ENCODE data around the gene CHD8. TPM values are rescaled to one million over a fixed set of nuclear protein-coding genes. Genes with fewer than 3 reads are reported as not detected.

The CHD8 gene
- total RNA-seq, 4 donors from 2014 or later = 46.2 to 112 (median 78.4) TPM

DNA sequence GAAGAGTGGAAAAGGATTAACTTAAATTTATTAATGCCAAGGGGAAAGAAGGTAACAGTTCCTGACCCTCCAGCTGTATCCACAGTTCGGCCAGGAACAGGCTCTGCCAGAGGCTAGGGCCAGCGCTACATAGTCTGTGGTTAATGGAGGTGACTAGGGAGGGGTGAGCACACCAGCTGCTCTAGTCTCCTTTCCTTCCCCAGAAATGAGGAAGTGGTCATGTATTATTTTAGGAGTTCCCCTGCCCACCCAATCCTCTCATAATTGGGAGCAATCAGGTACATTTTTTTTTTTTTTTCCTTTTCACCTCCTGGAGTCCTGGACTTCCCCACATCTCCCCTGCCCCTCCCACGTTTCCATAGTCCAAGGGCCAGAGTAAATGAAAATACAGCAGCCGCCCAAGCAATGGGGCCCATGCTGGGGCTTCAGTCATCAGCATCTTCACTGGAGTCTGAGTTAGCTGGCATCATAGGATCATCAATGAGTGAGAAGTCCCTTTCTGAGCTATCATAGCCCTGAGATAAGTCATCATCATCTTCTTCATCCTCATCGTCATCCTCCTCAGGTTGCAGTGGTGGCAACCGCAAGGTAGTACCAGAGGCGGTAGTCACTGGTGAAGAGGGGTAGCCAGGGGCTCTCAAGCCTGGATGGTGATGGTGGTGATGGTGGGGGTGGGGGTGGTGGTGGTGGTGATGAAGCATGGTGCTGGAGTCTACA is 70.6 kb downstream of the CHD8 start:
- Histone ChIP-seq H3K9me3 (no peaks in the 10 kb centered on the region), H3K4me1 (peaks cover 0 to 14% (median 4%) of the 10 kb centered on the region in 4 donors), H3K4me3 (no peak overlapping the region), H3K36me3 (peaks cover 0 to 38% (median 0%) of the 10 kb centered on the region in 3 donors), H3K27me3 (no peaks in the 10 kb centered on the region), H3K27ac (peak overlapping the region; percentile 72 to 93 (median 80))
- DNase-seq = peak in 1 of 3 donors; percentile 36
- TF ChIP-seq, protein P1, sequence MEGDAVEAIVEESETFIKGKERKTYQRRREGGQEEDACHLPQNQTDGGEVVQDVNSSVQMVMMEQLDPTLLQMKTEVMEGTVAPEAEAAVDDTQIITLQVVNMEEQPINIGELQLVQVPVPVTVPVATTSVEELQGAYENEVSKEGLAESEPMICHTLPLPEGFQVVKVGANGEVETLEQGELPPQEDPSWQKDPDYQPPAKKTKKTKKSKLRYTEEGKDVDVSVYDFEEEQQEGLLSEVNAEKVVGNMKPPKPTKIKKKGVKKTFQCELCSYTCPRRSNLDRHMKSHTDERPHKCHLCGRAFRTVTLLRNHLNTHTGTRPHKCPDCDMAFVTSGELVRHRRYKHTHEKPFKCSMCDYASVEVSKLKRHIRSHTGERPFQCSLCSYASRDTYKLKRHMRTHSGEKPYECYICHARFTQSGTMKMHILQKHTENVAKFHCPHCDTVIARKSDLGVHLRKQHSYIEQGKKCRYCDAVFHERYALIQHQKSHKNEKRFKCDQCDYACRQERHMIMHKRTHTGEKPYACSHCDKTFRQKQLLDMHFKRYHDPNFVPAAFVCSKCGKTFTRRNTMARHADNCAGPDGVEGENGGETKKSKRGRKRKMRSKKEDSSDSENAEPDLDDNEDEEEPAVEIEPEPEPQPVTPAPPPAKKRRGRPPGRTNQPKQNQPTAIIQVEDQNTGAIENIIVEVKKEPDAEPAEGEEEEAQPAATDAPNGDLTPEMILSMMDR (IDR thresholded peaks at IDR 0.05) = no peak
- TF ChIP-seq POLR2A (IDR thresholded peaks at IDR 0.05) = no peak

DNA sequence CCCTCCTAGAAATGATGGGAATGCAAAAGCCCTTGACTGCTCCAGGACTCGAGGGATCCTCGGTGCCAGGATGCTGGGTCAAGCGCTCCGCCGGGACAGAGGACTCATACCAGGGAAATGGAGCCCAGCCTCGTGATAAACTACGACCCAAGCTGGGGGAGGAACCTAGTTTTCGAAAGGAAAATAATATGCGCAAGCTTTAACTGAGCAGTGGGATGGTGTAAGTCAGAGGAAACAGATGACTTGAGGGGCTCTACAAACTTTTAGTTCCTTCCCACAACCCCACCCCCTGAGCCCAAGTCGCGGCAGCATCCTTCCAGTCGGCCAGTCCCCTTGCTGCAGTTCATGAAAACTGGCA is 71.5 kb downstream of the CHD8 start:
- H3K27ac ChIP-seq = peak overlapping the region; percentile 72 to 93 (median 80)
- DNase-seq = peak in 1 of 3 donors; percentile 22
- TF ChIP-seq, protein P1 (IDR thresholded peaks at IDR 0.05) = no peak
- TF ChIP-seq POLR2A (IDR thresholded peaks at IDR 0.05) = no peak
- H3K9me3 ChIP-seq = no peaks in the 10 kb centered on the region
- peaks cover 0 to 29% (median 0%) of the 10 kb centered on the region in 3 donors for H3K36me3 ChIP-seq
- H3K27me3 ChIP-seq = no peaks in the 10 kb centered on the region
- H3K4me3 ChIP-seq = peak overlapping the region; percentile 63 to 83 (median 69)
- H3K4me1 ChIP-seq = peaks cover 0 to 14% (median 4%) of the 10 kb centered on the region in 4 donors

DNA sequence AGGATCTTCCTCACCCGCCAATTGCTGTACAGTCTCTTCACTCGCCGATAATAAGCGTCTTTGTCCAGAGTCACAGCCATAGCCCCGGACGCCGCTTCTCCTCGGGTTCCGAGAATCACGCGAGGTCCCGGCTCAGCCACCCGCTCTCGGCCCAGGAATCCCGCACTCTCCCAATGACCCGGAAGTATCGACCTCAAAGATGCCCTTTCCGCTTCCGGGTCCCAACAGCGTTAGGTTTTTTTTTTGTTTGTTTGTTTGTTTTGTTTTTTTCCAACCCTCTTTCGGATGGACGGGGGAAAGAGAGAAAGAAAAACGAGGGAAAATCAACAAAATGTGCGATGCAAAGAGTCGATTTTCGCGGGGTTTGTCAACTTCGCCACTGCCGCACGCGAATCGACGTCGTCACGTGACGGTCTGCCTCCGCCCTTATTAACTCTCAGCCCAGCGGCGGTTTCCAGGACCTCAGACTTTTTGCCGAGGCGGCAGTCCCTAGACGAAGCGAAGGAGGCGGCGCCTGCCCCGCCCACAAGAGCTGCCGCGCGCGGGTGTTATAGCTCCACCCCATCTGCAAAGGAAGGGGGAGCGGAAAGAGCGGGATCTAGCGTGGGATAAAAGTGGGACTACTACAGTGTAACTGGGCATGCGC is 72.0 kb downstream of the CHD8 start, which contains the start of gene SUPT16H:
Gene SUPT16H (minus strand): TSS at position 172 of the 646 bp plus-strand sequence. CDS start 92 bp downstream, at position 80.
- peaks cover 0 to 14% (median 4%) of the 10 kb centered on the region in 4 donors for H3K4me1 ChIP-seq
- H3K36me3 ChIP-seq = peaks cover 0 to 24% (median 0%) of the 10 kb centered on the region in 3 donors
- DNase-seq = peak; percentile 95 to 98 (median 95)
- H3K9me3 ChIP-seq = no peaks in the 10 kb centered on the region
- peak; percentile 46 to 48 for TF ChIP-seq POLR2A (IDR thresholded peaks at IDR 0.05)
- TF ChIP-seq, protein P1 (IDR thresholded peaks at IDR 0.05) = no peak
- H3K27ac ChIP-seq = peak within 1 kb of the TSS; percentile 72 to 93 (median 80)
- peak within 1 kb of the TSS; percentile 63 to 83 (median 69) for H3K4me3 ChIP-seq
- H3K27me3 ChIP-seq = no peaks in the 10 kb centered on the region

DNA sequence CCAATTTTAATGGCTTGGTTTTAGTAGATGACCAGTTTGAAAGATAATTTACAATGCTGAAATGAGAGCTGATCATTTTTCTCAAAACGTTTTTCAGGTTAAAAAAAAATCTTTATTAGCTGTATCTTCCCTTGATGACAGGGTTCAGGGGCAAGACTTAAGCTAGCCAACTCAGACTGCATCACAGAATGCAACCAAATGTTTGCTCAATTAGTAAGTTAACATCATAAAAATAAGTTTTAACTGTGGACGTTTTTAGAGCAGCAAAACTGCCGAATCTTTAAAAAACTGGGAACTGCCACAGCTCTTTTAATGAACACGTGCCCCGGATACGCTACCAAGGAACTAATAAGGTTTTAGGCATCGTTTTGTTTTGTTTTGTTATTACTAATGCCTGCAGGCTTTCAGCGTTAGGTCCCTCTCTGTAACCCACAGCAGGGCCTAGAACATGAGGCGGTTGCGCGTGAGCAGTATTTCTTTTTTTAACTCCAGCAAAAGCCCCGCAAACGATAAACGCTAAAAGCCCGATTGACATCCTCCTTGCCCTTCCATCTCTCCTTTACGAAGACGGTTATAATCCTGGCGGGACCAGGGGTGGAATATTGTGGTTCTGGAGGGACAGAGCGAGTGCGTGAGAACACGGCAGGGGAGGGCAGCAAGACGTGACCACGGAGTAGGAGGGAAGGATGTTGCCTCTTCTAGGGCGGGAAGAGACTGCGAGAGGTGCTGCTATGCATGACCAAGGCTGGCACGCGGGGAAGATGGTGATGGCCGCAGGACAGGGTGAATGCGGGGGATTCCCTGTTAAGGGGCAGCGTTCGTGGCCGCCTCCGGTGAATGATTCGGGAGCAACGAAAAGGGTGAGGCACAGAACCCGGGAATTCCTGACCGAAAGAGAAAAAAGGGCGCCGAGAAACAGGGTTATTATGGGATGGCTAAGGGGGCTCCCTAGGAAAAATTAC is 72.8 kb downstream of the CHD8 start:
- H3K4me1 ChIP-seq = peaks cover 0 to 14% (median 4%) of the 10 kb centered on the region in 4 donors
- H3K27me3 ChIP-seq = no peaks in the 10 kb centered on the region
- H3K36me3 ChIP-seq = peaks cover 0 to 16% (median 0%) of the 10 kb centered on the region in 3 donors
- peak overlapping the region; percentile 72 to 93 (median 80) for H3K27ac ChIP-seq
- DNase-seq = peak; percentile 50 to 62 (median 58)
- H3K9me3 ChIP-seq = no peaks in the 10 kb centered on the region
- peak overlapping the region; percentile 63 to 83 (median 69) for H3K4me3 ChIP-seq
- TF ChIP-seq, protein P1 (IDR thresholded peaks at IDR 0.05) = no peak
- no peak for TF ChIP-seq POLR2A (IDR thresholded peaks at IDR 0.05)

DNA sequence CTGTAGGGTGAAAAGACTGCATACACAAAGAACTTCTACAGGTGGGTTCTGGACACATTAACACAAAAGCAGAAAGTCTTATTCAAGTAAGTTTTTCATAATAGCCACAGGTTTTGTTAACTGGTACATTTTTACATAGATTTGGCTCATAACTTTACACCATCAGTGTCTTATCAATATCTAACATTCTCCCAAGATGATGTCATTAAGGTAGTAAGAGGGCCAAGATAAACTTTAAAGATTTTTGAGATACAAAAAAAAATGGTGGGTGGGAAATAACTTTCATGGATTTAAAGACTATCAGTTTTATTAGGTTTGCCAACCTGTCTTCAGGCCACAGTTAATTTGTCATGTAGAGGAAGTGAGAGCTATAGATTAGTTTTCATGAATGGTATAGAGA is 73.8 kb downstream of the CHD8 start:
- Histone ChIP-seq H3K27me3 (no peaks in the 10 kb centered on the region), H3K9me3 (no peaks in the 10 kb centered on the region), H3K4me1 (peaks cover 0 to 14% (median 4%) of the 10 kb centered on the region in 4 donors), H3K36me3 (peaks cover 0 to 11% (median 0%) of the 10 kb centered on the region in 3 donors), H3K27ac (no peak overlapping the region), H3K4me3 (no peak overlapping the region)
- DNase-seq = no peak
- no peak for TF ChIP-seq POLR2A (IDR thresholded peaks at IDR 0.05)
- TF ChIP-seq, protein P1 (IDR thresholded peaks at IDR 0.05) = no peak

All from Peyer's patch (tissue), 4 donors.